SK-N-SH (cell line): Measurements from ENCODE around the gene ABLIM2. TPM values are rescaled to one million over a fixed set of nuclear protein-coding genes. Genes with fewer than 3 reads are reported as not detected.
A peak's percentile ranks its signal among the peaks of the same experiment; 100 is the strongest.

Experiments used
- CTCF ChIA-PET: fragments of 300-600, 350-600 bp; formaldehyde crosslinking; extraction: SDS; loops from one replicate; lab custom pipeline; 2021; lab: Yijun Ruan, JAX
- POLR2A ChIA-PET: fragments of 350-600 bp; sonication (Branson Sonifier 250); formaldehyde crosslinking; extraction: SDS; loops from one replicate; lab custom pipeline; 2020; ENCODE audit warnings: antibody characterized with exemption, inconsistent platforms; lab: Yijun Ruan, JAX
- DNase-seq: peaks from one replicate; pipeline ENCODE4 v3.0.0; 2012
- H2AFZ ChIP-seq: fragments of 200-600 bp; sonication (generic); 2 replicates; pipeline ENCODE4 v1.8.1; 2016; ENCODE audit warnings: antibody characterized with exemption, mild to moderate bottlenecking, low read depth
- H3F3A ChIP-seq: fragments of 200-600 bp; sonication (generic); replicated peaks from 2 replicates; pipeline ENCODE3; 2016; ENCODE audit warnings: antibody characterized with exemption, mild to moderate bottlenecking; ENCODE audit not compliant: insufficient read depth
- H3K27ac ChIP-seq, 2 experiments: fragments of 200-500 bp in 1 of 2; fragments of 200-600 bp in 1 of 2; sonication (Bioruptor generic) in 1 of 2; sonication (generic), shearing (Covaris generic) in 1 of 2; 2 replicates each; pipeline versions ENCODE4 v1.5.1 to v1.6.1; 2014 to 2016; ENCODE audit warnings: low read depth in 2 of 2, inconsistent platforms in 1 of 2, low read length in 1 of 2, mild to moderate bottlenecking in 1 of 2, mixed read lengths in 1 of 2
- H3K27me3 ChIP-seq: fragments of 200-600 bp; sonication (generic), shearing (Covaris generic); 2 replicates; pipeline ENCODE4 v1.6.1; 2016; ENCODE audit warnings: mixed run types; ENCODE audit not compliant: insufficient read depth
- H3K36me3 ChIP-seq, 2 experiments: fragments of 200-500 bp in 1 of 2; fragments of 200-600 bp in 1 of 2; sonication (Bioruptor generic) in 1 of 2; sonication (generic) in 1 of 2; replicated peaks in 1 of 2; 2 replicates each; pipeline versions ENCODE3 to v1.5.1; 2014 to 2016; ENCODE audit warnings: low read length in 1 of 2, mild to moderate bottlenecking in 1 of 2; ENCODE audit not compliant: insufficient read depth in 2 of 2, control insufficient read depth in 1 of 2
- H3K4me1 ChIP-seq, 2 experiments: fragments of 200-500 bp in 1 of 2; fragments of 200-600 bp in 1 of 2; sonication (Bioruptor generic) in 1 of 2; sonication (generic), shearing (Covaris generic) in 1 of 2; 2 replicates each; pipeline versions ENCODE4 v1.5.1 to v1.6.1; 2014 to 2016; ENCODE audit warnings: low read depth in 1 of 2, low read length in 1 of 2, mixed run types in 1 of 2; ENCODE audit not compliant: insufficient read depth in 2 of 2, control insufficient read depth in 1 of 2
- H3K4me2 ChIP-seq: fragments of 200-600 bp; sonication (generic), shearing (Covaris generic); 2 replicates; pipeline ENCODE4 v1.6.1; 2017; ENCODE audit warnings: mixed run types
- H3K4me3 ChIP-seq, 2 experiments: fragments of 200-500 bp in 1 of 2; fragments of 200-600 bp in 1 of 2; sonication (Bioruptor generic) in 1 of 2; sonication (generic), shearing (Covaris generic) in 1 of 2; 2 replicates each; pipeline versions ENCODE4 v1.5.1 to v1.8.1; 2014 to 2016; ENCODE audit warnings: low read depth in 2 of 2, inconsistent platforms in 1 of 2, low read length in 1 of 2, mild to moderate bottlenecking in 1 of 2, mixed read lengths in 1 of 2, moderate library complexity in 1 of 2
- H3K79me2 ChIP-seq: fragments of 200-600 bp; sonication (generic); 2 replicates; pipeline ENCODE4 v1.8.1; 2017; ENCODE audit warnings: mild to moderate bottlenecking; ENCODE audit not compliant: insufficient read depth
- H3K9ac ChIP-seq: fragments of 200-600 bp; sonication (generic); 2 replicates; pipeline ENCODE4 v1.6.1; 2017; ENCODE audit warnings: mixed run types
- H3K9me2 ChIP-seq: fragments of 200-600 bp; sonication (generic); 2 replicates; pipeline ENCODE4 v1.6.1; 2017; ENCODE audit warnings: mixed run types
- H3K9me3 ChIP-seq: fragments of 200-600 bp; sonication (generic); 2 replicates; pipeline ENCODE4 v1.6.1; 2017; ENCODE audit warnings: mixed run types, mild to moderate bottlenecking, moderate library complexity
- H4K20me1 ChIP-seq: fragments of 200-600 bp; sonication (generic); 2 replicates; pipeline ENCODE4 v1.6.1; 2017; ENCODE audit warnings: mild to moderate bottlenecking, mixed run types; ENCODE audit not compliant: insufficient read depth
- CHD2 ChIP-seq: fragments of 150-350 bp; IDR thresholded peaks from 2 replicates; pipeline ENCODE4 v1.6.1; 2018; ENCODE audit warnings: low read length; ENCODE audit not compliant: partially characterized antibody
- ELF1 ChIP-seq: IDR thresholded peaks from 2 replicates; pipeline ENCODE4 v1.4.0; 2012
- FOSL2 ChIP-seq: IDR thresholded peaks from 2 replicates; pipeline ENCODE4 v1.4.0; 2012; ENCODE audit warnings: low read depth, mild to moderate bottlenecking, moderate library complexity, borderline replicate concordance
- FOXJ3 ChIP-seq: sonication (generic); formaldehyde crosslinking; IDR thresholded peaks from 2 replicates; pipeline ENCODE4 v1.5.1; 2020; ENCODE audit warnings: mild to moderate bottlenecking, missing genetic modification reagents
- MXI1 ChIP-seq: IDR thresholded peaks from 2 replicates; pipeline ENCODE4 v1.6.1; 2012; ENCODE audit warnings: mild to moderate bottlenecking, low read depth, low read length, improper control_type of control experiment
- RAD21 ChIP-seq: IDR thresholded peaks from 2 replicates; pipeline ENCODE4 v1.6.1; 2012; ENCODE audit warnings: mild to moderate bottlenecking, low read length
- RCOR1 ChIP-seq: fragments of 150-350 bp; IDR thresholded peaks from 2 replicates; pipeline ENCODE4 v1.6.1; 2017; ENCODE audit warnings: antibody characterized with exemption, low read length
- RFX5 ChIP-seq: IDR thresholded peaks from 2 replicates; pipeline ENCODE4 v1.6.1; 2012; ENCODE audit warnings: mild to moderate bottlenecking, improper control_type of control experiment, low read length
- TAF1 ChIP-seq: IDR thresholded peaks from 2 replicates; pipeline ENCODE4 v1.6.1; 2012; ENCODE audit warnings: low read depth, mild to moderate bottlenecking, low read length, moderate library complexity, borderline replicate concordance
- TEAD4 ChIP-seq: IDR thresholded peaks from 2 replicates; pipeline ENCODE4 v1.4.0; 2012; ENCODE audit warnings: mild to moderate bottlenecking, borderline replicate concordance; ENCODE audit not compliant: insufficient read depth
- YY1 ChIP-seq: IDR thresholded peaks from 2 replicates; pipeline ENCODE4 v1.4.0; 2012; ENCODE audit warnings: low read depth, mild to moderate bottlenecking
- WGBS: methylation state at CpG from one replicate; pipeline ENCODE4 v1.1.6; 2017; ENCODE audit warnings: low lambda C conversion rate; 5-methylcytosine and 5-hydroxymethylcytosine counted together
- polyA plus RNA-seq, 3 experiments: library from polyadenylated mRNA; depleted of rRNA; stranded (reverse); fragments of >200 nt; gene quantifications; 2 replicates each; pipeline ENCODE4 v1.2.3, GENCODE V29; 2012
- TF ChIP-seq, protein P1 (sequence below): IDR thresholded peaks from 2 replicates; pipeline ENCODE4 v1.4.0; 2012; ENCODE audit warnings: low read depth, borderline replicate concordance
- TF ChIP-seq, protein P2 (sequence below): fragments of 150-350 bp; IDR thresholded peaks from 2 replicates; pipeline ENCODE4 v1.6.1; 2016; ENCODE audit warnings: mild to moderate bottlenecking, low read depth, low read length
- TF ChIP-seq, protein P3 (sequence below): IDR thresholded peaks from 2 replicates; pipeline ENCODE4; 2012

Gene ABLIM2
- polyA plus RNA-seq, 1 of the 3 experiments (the other 2 are of a cell fraction), result 0.53 TPM

DNA sequence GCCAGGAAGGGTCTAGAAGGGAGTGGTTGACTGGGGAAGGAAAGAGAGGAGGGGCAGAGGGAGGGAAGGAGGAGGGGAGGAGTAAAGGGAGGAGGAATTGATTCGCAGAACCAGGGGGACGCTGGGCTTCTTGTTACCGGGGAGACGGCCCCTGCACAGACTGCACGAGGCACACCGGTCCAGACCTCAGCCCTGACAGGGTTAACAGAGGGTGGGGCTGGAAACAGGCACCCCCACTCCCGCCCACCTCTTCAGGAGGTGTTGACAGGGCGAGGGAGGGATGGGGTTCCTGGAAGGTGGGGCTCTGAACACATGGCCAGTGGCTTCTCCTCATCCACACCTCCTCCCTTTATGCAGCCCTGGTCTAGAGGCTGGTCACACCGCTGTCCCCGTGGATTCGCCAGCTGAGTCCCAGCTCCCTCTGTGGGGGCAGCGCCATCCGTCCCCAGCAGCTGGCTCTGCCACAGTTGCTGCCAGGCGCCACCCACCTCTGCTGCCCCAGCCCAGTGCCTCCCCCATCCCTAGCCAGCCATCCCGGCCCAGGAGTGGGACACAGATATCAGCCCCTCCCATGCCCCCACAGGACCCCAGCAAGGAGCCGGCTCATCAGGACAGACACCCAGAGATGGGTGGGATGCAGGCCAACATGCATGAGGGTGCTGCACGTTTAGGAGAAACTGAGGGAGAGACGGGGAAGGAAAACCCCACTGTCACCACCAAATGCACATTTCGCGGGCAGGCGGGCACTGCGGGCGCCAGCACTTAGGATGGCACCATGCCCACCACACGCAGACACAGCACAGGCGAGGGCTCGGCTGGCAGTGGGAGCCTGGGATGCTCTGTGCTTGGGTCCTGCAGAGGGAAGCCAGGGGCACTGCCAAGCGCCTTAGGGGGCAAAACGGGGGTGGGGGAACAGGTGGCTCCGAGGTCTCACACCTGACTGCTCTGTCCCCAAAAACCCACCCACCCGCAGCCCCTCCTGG lies 87.6 kb downstream of the ABLIM2 start:
- H3K9me2 ChIP-seq, result no peaks in the 10 kb centered on the region
- H4K20me1 ChIP-seq, result no peaks in the 10 kb centered on the region
- H3K79me2 ChIP-seq, result no peaks in the 10 kb centered on the region
- ChIA-PET CTCF (interaction anchor here (0.9 to 1.1 kb wide), 2 partner anchors 11 to 15 kb away, joined by 3 read pairs; no protein-coding TSS in a partner anchor), POLR2A (no interaction called here)
- no peak overlapping the region for H3K27ac ChIP-seq
- no peak overlapping the region for H3K4me2 ChIP-seq
- 60% methylated on average over 20 of the region's 30 CpGs for WGBS
- no peak overlapping the region for H3K4me3 ChIP-seq
- no peaks in the 10 kb centered on the region for H3K27me3 ChIP-seq
- H2AFZ ChIP-seq, result no peak overlapping the region
- no peaks in the 10 kb centered on the region for H3K9me3 ChIP-seq
- no peaks in the 10 kb centered on the region for H3K36me3 ChIP-seq
- H3K9ac ChIP-seq, result no peak overlapping the region
- no peaks in the 10 kb centered on the region for H3F3A ChIP-seq
- TF ChIP-seq FOXJ3 (CRISPR knock-in tag) (no peak), FOSL2 (no peak), CHD2 (no peak), ELF1 (no peak), TAF1 (no peak), RAD21 (no peak), RCOR1 (no peak), YY1 (no peak), RFX5 (no peak), TEAD4 (no peak), MXI1 (no peak)
- TF ChIP-seq, protein P1, sequence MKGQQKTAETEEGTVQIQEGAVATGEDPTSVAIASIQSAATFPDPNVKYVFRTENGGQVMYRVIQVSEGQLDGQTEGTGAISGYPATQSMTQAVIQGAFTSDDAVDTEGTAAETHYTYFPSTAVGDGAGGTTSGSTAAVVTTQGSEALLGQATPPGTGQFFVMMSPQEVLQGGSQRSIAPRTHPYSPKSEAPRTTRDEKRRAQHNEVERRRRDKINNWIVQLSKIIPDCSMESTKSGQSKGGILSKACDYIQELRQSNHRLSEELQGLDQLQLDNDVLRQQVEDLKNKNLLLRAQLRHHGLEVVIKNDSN, result no peak
- TF ChIP-seq, protein P2, sequence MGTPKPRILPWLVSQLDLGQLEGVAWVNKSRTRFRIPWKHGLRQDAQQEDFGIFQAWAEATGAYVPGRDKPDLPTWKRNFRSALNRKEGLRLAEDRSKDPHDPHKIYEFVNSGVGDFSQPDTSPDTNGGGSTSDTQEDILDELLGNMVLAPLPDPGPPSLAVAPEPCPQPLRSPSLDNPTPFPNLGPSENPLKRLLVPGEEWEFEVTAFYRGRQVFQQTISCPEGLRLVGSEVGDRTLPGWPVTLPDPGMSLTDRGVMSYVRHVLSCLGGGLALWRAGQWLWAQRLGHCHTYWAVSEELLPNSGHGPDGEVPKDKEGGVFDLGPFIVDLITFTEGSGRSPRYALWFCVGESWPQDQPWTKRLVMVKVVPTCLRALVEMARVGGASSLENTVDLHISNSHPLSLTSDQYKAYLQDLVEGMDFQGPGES, result no peak
- TF ChIP-seq, protein P3, sequence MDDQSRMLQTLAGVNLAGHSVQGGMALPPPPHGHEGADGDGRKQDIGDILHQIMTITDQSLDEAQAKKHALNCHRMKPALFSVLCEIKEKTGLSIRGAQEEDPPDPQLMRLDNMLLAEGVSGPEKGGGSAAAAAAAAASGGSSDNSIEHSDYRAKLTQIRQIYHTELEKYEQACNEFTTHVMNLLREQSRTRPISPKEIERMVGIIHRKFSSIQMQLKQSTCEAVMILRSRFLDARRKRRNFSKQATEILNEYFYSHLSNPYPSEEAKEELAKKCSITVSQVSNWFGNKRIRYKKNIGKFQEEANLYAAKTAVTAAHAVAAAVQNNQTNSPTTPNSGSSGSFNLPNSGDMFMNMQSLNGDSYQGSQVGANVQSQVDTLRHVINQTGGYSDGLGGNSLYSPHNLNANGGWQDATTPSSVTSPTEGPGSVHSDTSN, result no peak
- DNase-seq, result peak; percentile 60
- H3K4me1 ChIP-seq, result peaks cover 0 to 17% of the 10 kb centered on the region in 2 experiments; a peak in 1 of 4 replicates
